NCI-H128 (cell line): ENCODE data around the gene TMOD1.

Experiments used
- DNase-seq: peaks from one replicate; lab custom pipeline; 2025; ENCODE audit not compliant: unreplicated experiment; lab: John Stamatoyannopoulos, UW

TMOD1 gene

DNA sequence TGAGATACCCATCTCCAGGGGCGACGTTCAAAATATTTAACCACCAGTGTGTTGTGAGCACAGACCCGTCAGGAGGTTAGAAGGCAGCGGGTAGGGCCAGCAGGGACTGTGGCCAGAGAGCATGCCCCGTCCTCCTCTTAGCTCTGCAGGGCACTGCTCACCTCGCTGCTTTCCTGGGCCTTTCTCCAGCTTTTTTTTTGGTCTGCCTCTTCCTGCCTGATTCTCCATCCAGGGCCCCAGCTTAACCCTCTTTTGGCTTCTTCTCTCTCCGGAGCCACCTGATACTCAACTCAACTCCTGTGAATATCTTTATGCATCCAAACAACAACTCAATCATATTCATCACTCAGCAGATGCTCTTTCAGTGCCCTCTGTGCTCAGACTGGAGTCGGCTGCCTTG is 44.0 kb downstream of the TMOD1 start:
- no peak for DNase-seq

- DNase-seq = no peak
These were observed 45.8 kb downstream of the TMOD1 start for GRCh38 chr9:97547098-97547829.

DNA sequence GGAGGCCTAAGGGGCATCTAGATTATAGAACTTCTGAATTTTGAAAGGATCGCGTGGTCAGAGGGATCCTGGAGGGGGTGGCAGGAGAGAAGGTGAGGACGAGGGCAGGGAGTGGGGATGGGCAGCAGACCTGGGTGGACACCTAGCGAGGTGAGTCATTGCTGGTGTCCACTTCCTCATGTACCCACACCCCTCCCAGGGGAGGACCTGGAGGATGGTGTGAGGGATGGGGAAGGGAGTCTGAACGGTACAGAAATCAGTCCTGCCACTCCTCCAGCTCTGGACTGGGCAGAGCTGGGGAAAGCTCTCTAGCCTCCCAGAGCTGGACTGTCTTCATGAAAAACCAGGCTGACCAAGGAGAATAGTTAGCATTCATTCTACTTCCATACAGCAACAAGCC is 46.9 kb downstream of the TMOD1 start:
- DNase-seq = no peak

DNA sequence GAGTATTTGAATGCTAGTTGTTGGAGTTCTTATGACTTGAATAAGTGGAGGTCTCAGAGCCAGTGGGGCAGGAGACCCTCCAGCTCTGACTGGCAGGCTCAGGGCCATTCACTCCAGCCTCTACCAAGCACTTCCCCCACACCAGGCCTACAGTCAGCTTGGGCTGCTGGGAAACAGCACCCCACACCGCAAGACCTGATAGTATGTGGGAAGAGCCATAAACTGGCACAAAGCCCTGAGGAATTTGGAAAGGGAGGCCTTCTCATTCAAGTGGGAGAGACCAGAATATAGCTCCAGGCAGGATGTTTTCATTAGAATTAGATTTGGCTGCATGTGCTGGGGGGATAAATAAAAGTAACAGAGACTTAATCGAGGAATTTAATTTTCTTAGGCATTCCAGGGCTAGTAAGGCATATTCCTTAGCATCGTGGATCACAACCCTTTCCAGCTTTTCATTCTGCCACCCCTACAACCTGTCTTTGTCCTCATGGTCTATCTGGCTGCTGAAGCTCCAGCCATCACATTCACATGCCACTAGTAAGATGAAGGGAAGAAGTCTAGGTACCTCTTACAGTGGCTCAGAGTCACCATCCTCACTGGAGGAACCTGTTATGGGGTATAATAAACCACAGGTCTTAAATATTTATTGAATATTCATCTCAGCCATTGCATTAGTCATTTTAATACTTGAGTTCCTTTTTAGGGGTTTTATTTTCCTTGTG is 47.5 kb downstream of the TMOD1 start:
- DNase-seq = no peak

DNA sequence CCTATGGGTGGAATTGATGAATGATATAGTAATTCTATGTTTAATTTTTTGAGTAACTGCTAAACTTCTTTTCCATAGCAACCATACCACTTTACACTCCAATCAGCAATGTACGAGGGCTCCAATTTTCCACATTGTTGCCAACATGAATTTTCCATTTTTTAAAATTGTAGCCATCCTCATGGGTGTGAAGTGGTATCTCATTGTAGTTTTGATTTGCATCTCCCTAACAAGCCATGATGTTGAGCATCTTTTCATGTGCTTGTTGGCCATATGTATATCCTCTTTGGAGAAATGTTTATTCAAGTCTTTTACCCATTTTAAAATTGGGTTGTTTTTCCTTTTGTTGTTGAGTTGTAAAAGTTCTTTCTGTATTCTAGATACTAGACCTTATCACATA is 48.9 kb downstream of the TMOD1 start:
- no peak for DNase-seq

GRCh38 chr9:97551308-97551707 is 49.8 kb downstream of the TMOD1 start:
- no peak for DNase-seq

DNA sequence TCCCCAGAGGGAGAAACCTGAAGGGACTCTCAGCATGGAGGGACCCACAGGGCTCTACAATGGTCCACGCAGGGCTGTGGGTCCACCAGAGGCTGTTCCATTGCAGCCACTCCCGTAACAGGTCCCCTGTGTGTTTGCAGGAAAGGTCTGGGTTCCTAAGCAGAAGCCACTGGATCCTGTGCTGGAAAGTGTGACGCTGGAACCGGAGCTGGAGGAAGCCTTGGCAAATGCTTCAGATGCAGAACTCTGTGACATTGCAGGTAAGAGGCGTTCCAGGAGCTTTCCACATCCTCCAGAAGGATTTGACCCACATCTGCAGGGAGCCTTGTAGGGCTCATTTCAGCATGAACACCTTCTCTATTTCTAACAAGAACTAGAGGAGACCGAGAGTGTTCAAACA is 51.7 kb downstream of the TMOD1 start:
- DNase-seq = no peak

DNA sequence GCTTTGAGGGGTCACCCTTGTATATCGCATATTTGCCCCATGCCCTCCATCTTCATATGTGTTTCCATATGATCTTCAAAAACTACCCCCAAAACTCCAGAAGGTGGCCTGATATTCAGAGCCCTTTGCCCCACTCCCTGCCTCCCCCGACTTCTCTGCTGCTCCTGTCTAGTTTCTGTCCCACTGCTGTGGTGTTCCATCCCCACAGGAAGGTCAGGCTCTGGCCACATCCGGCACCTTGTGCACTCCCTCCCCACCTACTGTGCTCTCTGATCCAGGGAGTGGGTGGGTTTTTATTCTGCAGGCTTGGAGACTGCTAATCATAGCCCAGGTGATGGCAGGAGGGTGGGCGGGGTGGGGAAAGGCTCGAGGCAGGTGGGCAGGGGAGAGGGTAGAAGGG is 52.4 kb downstream of the TMOD1 start:
- no peak for DNase-seq

GRCh38 chr9:97554566-97555075 is 53.2 kb downstream of the TMOD1 start:
- no peak for DNase-seq

DNA sequence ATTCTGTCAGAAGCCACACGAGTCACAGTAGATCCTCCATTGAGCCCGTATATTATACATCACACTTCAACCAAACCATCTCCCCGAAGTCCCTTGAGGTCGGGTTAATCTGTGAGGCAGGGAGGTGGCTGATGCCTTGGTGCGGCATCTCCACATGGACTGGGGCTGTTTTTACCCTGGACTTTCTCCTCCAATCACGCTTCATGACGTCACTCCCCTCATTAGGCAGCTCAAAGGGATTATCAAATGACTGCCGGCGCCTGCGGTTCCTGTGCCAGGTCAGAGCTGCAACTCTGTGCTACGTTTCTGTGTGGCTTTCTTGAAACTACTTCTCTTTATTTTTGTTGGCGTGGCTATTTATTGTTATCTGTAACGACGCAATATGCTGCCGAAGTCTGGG is 53.7 kb downstream of the TMOD1 start:
- DNase-seq = no peak

DNA sequence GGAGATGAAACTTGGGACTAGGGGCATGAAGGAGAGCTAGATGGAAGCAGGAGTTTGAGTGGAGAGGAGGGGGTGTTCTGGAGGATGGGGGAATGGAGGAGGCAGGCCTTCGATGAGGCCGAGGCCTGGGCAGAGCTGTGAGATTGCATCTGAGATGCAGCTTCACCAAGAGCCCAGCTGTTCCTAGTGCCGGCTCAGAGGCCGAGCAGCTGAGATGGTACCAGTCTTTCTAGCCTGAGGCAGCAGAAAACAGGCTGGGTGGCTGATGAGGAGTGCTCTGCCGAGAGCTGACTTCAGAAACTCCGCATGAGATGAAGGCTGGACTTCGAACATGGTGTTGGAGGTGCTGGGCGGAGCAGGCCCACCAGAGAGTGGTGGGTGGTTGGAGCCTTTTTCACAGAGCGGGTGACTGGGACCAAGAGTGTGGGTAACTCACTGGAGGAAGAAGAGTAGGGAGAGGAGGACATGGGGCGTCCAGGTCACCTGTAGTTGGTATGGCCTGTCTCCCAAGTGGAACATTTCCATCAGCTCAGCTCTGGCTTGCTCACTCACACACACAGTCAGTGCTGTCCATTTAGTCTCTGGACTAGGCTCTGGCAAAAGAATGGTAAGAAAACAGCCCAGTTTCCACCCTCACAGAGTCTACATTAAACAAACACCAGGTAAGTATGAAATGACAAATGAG is 54.7 kb downstream of the TMOD1 start:
- no peak for DNase-seq

- DNase-seq = no peak
These were observed 55.5 kb downstream of the TMOD1 start for GRCh38 chr9:97556721-97557605.

- no peak for DNase-seq
These were observed 56.2 kb downstream of the TMOD1 start for GRCh38 chr9:97557606-97558095.

DNA sequence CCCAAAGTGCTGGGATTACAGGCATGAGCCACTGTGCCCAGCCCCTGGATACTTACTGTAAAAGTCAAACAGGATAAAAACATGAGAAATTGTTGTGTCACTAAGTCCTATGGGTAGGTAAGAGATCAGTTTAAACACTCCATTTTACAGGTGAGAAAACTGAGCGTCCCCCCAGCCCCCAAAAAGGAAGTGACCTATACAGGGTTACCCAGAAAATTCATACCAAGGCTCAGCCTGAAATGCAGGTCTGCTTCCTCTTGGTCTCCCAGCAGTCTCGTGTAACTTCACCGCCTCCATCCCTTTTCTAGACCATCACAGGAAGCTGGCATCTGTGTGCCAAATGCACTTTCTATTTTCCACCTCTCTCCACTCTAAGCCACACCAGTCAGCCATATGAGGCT is 57.2 kb downstream of the TMOD1 start:
- no peak for DNase-seq

DNA sequence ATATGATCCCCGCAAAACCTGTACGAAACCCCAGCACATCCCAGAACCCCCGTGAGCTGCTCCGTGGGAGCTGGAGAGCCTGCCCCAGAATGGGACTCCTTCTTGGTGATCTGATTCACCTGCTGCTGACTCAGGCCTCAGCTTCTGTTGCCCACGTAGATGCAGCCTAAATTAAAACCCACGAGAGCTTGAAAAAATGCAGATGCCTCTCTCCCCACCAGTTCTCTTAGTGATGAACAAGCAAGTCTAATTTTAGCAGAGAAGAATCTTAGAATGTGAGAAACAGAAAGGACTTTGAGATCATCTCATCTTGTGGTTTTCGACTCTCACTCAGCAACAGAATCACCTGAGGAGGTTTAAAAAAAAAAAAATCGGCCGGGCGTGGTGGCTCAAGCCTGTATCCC is 57.6 kb downstream of the TMOD1 start:
- no peak for DNase-seq

- no peak for DNase-seq
These were observed 58.7 kb downstream of the TMOD1 start for GRCh38 chr9:97560154-97560553.

DNA sequence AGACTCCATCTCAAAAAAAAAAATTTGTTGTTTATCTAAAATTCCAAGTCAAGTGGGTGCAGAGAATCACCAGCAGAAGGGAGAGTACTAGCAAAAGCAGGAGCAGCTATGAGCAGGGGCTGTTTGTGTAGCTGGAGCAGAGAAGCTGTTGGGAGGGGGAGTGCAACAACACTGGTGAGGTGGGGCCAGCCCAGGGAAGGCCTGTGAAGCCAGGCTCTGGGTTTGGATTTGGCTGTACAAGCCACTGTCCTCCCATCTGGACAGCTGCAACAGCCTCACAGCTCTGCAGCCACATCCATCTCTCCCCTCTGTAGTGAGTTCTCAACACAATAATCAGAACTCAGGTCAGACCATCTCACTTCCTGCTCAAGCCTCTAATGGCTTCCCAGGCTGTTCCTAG is 59.4 kb downstream of the TMOD1 start:
- no peak for DNase-seq

DNA sequence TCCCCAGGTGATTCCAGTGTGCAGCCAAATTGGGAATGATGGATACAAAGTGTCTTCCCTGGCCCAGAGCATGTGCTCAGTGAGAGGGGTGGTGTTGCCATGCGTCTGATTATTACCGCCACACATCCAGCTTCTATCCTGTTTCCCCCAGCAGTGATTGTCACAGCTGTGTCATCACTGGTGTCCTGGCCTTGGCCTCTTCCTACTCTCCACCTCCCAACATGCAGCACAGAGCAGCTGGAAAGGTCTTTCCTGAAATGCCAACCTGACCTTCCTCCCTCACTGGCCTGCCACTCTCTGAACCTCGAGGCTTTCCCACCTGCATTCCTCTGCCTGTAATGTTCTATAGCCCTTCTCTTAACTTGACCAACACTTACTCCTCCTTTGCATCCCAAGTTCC is 60.0 kb downstream of the TMOD1 start:
- DNase-seq = no peak

- no peak for DNase-seq
These were observed 61.1 kb downstream of the TMOD1 start for GRCh38 chr9:97562542-97562941.

- no peak for DNase-seq
These were observed 62.1 kb downstream of the TMOD1 start for GRCh38 chr9:97563458-97564135.
